HG03066 (cell line): ENCODE data around the gene BIRC5.

Source experiments
- ATAC-seq: cut with Tn5 transposase; IDR thresholded peaks from one replicate; pipeline ENCODE4 v1.9.1; 2021; ENCODE audit warnings: low read depth; ENCODE audit not compliant: unreplicated experiment

Gene BIRC5

DNA sequence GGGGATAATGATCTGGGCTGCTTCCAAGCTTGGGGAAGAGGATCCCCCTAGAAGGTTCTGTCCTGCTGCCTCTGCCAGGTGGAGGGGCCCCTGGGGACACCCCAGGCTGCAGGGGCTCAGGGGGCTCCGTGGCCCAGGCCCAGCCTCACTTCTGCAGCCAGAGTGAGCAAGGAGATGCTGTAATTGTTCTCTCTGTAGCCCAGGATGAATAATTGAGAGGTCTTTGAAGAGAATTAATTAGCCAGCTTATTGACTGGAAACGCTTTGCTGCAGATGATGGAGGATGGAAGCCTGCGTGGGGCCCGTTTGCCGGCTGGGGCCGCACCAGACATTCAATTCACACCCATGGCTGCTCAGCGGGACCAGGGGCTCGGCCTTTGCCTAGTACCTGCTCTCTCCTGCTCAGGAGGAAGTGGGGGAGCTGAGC lies 55.9 kb downstream of the BIRC5 start:
- ATAC-seq, result no peak

DNA sequence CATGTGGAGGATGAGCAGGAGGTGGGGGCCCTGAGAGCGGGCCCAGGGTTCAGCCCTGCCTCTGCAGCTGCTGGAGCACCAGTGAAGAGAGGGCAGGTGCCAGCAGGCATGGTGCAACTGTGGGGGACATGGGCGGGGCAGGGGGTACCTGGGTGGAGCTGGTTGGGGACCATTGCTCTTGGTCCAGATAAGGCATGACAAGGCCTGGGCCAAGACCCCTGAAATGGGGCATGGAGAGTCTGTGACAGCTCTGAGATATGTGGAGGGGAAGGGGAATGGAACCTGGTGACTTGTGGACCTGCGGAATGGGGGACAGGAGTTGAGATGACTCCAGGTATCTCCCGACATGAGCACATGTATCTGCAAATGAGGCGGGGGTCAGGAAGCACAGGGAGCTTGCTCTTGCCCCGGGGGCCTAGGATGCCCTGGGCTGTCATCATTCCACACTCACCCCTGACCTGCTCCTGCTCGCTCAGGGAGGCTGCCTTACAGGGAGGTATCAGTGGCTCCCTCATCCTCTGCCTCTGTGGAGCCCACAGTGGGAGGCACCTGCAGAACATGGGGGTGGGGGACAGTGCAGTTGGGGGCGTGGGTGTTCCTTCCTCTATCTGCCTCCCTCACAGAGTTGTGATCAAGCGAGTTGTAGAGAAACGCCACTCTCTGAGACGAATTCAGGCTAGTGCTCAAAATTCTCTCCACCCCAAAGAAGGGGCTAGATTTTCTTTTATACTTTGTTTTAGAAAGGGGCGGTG lies 57.5 kb downstream of the BIRC5 start:
- no peak for ATAC-seq

DNA sequence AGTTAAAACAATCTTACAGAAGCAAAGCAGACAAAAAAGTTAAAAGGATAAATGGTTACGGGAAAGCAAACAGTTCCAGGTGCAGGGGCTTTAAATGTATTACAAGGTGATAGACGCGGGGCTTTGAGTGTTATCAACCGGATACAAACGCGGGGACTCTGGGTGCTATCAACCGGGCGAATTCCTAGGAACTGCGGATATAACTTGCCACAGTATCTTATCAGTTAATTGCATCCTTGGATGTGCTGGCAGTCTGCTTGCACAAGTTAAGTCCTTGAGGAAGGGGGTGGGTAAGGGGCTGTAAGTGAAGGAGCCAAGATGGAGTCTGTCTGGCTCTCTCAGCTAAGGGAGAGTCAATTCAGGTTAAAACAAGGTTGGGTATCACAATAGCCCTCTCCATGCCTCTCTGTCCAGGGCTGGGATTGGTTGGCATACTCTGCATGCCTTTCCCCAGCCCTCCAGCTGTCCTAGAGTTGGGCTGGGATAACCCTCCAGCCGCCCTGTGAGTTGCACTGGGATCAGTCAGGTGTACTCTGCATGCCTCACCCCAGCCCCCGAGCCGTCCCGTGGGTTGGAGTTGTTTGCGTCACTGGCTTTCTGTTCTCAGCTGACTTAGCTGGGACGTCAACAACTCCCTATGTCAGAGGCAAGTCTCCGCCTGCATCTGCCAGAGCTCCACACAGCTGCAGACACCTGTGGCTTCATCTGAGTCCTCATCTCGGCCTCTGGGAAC lies 58.3 kb downstream of the BIRC5 start:
- no peak for ATAC-seq

DNA sequence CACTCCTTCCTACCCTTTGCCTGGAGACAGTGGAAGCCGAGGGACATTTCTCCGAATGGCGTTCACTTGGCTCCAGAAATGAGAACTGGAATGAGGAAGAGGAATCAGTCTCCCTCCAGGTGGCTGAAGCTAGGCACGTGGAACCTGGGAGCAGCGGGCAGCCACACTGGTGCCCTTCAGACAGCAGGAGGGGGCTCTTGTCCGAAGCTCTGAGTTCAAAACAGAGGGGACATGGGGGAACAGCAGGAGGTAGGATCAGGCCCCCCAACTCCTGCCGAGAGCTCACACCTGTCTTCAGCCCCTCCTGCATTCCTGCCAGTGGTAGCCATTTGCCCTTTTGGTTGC lies 58.8 kb downstream of the BIRC5 start:
- no peak for ATAC-seq

DNA sequence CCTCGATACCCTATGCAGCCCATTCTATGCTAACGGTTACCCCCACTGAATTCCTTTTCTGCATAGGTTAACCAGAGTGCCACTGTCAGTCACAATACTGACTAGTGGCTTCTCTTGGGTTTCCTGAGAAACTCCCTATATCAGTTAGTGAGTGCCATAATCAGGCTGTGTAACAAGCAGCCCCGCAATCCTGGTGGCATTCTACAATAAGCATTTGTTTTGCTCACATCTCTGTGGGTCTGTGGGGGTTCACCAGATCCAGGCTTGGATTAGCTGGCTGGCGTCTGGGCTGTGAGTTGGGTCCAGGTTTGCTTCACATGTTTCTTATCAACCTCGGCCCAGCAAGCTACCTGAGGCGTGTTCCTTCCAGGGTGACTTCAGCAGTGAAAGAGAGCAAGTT lies 59.8 kb downstream of the BIRC5 start:
- ATAC-seq, result no peak
